ENCODE data around the gene SIDT2. TPM values are rescaled to one million over a fixed set of nuclear protein-coding genes. Genes with fewer than 3 reads are reported as not detected.

Gene SIDT2
- polyA plus RNA-seq, 1 donor from 2014 or later: 11.1 TPM

DNA sequence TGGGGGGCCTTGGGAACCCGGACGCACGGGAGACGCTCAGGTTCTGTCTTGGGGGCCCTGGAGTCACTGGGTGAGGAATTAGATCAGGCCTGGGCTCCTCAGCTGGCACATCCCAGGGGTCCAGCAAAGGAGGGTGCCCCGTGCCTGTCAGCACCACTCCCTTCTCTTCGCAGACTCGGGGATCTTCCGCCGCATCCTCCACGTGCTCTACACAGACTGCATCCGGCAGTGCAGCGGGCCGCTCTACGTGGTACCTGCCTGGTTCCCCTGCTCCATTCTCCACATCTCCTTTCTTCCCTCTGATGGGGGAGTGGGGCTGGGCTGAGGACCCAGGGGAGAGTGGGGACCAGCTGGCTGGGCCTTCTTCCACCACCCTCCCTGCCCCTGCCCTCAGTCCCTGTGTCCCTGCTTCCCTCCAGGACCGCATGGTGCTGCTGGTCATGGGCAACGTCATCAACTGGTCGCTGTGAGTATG, 13.9 kb downstream of the SIDT2 start (continued):
- no peak for TF ChIP-seq EZH2 (IDR thresholded peaks at IDR 0.05; ENCODE audit: borderline replicate concordance, insufficient read depth, low read length, poor library complexity, severe bottlenecking)
- TF ChIP-seq POLR2AphosphoS5 (IDR thresholded peaks at IDR 0.05): no peak
- TF ChIP-seq EP300 (conservative IDR thresholded peaks at IDR 0.05; ENCODE audit: poor library complexity, severe bottlenecking): no peak

- no peaks in the 10 kb centered on the region for H3K9me2 ChIP-seq (ENCODE audit: insufficient read depth, low read length)
- no peaks in the 10 kb centered on the region for H3K9me3 ChIP-seq (ENCODE audit: low read length)
- no peak overlapping the region for H3K4me2 ChIP-seq (ENCODE audit: low read length)
- TF ChIP-seq EZH2 (IDR thresholded peaks at IDR 0.05; ENCODE audit: borderline replicate concordance, insufficient read depth, low read length, poor library complexity, severe bottlenecking) (no peak), MXI1 (conservative IDR thresholded peaks at IDR 0.05; ENCODE audit: poor library complexity, severe bottlenecking) (no peak), POLR2AphosphoS5 (IDR thresholded peaks at IDR 0.05) (no peak), CTCF (IDR thresholded peaks at IDR 0.05; ENCODE audit: poor library complexity, severe bottlenecking) (no peak), REST (IDR thresholded peaks at IDR 0.05; ENCODE audit: borderline replicate concordance) (no peak), SMC3 (conservative IDR thresholded peaks at IDR 0.05; ENCODE audit: poor library complexity) (no peak), TAF1 (IDR thresholded peaks at IDR 0.05; ENCODE audit: low read depth) (no peak), EP300 (conservative IDR thresholded peaks at IDR 0.05; ENCODE audit: poor library complexity, severe bottlenecking) (no peak), RAD21 (conservative IDR thresholded peaks at IDR 0.05) (no peak)
- no peaks in the 10 kb centered on the region for H3K27me3 ChIP-seq (ENCODE audit: insufficient read depth, low read depth, low read length)
- H3K27ac ChIP-seq (ENCODE audit: low read length): no peak overlapping the region
- H4K20me1 ChIP-seq (ENCODE audit: insufficient read depth): no peaks in the 10 kb centered on the region
- H3F3A ChIP-seq (ENCODE audit: insufficient read depth, low read length, poor library complexity, severe bottlenecking): no peaks in the 10 kb centered on the region
- H3K4me3 ChIP-seq (ENCODE audit: low read length): no peak overlapping the region
- no peak overlapping the region for H3K9ac ChIP-seq (ENCODE audit: low read length)
- H3K36me3 ChIP-seq (ENCODE audit: insufficient read depth, low read length): no peaks in the 10 kb centered on the region
- no peak overlapping the region for H2AFZ ChIP-seq (ENCODE audit: low read depth, low read length)
- no peaks in the 10 kb centered on the region for H3K79me2 ChIP-seq (replicated peaks; ENCODE audit: insufficient read depth, low read length)
These were observed 14.8 kb downstream of the SIDT2 start for GRCh38 chr11:117193130-117194020.

DNA sequence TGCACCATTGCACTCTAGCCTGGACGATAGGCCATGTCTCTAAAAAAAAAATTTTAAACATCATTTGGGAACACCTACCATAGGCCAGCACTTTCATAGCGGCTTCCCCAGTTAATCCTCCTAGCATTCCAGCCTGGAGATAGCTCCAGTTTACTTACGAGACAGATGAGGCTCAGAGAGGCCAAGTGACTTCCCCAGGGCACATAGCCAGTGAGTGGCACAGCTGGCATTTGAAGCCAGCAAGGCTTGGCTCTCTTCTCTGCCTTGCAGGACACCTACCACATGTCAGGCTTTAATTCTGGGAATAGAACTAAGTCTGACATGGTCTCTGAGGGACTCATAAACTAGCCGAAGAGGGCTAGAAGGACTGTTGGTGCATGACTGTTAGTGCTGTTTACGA, 15.7 kb downstream of the SIDT2 start:
- Histone ChIP-seq H3K9me2 (ENCODE audit: insufficient read depth, low read length) (no peaks in the 10 kb centered on the region), H3K9ac (ENCODE audit: low read length) (no peak overlapping the region), H2AFZ (ENCODE audit: low read depth, low read length) (no peak overlapping the region), H3K9me3 (ENCODE audit: low read length) (no peaks in the 10 kb centered on the region), H4K20me1 (ENCODE audit: insufficient read depth) (no peaks in the 10 kb centered on the region), H3K27ac (ENCODE audit: low read length) (no peak overlapping the region), H3K27me3 (ENCODE audit: insufficient read depth, low read depth, low read length) (no peaks in the 10 kb centered on the region), H3K4me3 (ENCODE audit: low read length) (no peak overlapping the region), H3K36me3 (ENCODE audit: insufficient read depth, low read length) (no peaks in the 10 kb centered on the region), H3F3A (ENCODE audit: insufficient read depth, low read length, poor library complexity, severe bottlenecking) (no peaks in the 10 kb centered on the region), H3K4me2 (ENCODE audit: low read length) (no peak overlapping the region), H3K79me2 (replicated peaks; ENCODE audit: insufficient read depth, low read length) (no peaks in the 10 kb centered on the region)
- TF ChIP-seq EZH2 (IDR thresholded peaks at IDR 0.05; ENCODE audit: borderline replicate concordance, insufficient read depth, low read length, poor library complexity, severe bottlenecking): no peak
- no peak for TF ChIP-seq POLR2AphosphoS5 (IDR thresholded peaks at IDR 0.05)
- TF ChIP-seq EP300 (conservative IDR thresholded peaks at IDR 0.05; ENCODE audit: poor library complexity, severe bottlenecking): no peak
- TF ChIP-seq REST (IDR thresholded peaks at IDR 0.05; ENCODE audit: borderline replicate concordance): no peak
- no peak for TF ChIP-seq CTCF (IDR thresholded peaks at IDR 0.05; ENCODE audit: poor library complexity, severe bottlenecking)
- no peak for TF ChIP-seq SMC3 (conservative IDR thresholded peaks at IDR 0.05; ENCODE audit: poor library complexity)
- no peak for TF ChIP-seq RAD21 (conservative IDR thresholded peaks at IDR 0.05)
- no peak for TF ChIP-seq TAF1 (IDR thresholded peaks at IDR 0.05; ENCODE audit: low read depth)
- TF ChIP-seq MXI1 (conservative IDR thresholded peaks at IDR 0.05; ENCODE audit: poor library complexity, severe bottlenecking): no peak

Data from neural cell (in vitro differentiated cells).